ENCODE measurements around the gene NDUFC1.

DNA sequence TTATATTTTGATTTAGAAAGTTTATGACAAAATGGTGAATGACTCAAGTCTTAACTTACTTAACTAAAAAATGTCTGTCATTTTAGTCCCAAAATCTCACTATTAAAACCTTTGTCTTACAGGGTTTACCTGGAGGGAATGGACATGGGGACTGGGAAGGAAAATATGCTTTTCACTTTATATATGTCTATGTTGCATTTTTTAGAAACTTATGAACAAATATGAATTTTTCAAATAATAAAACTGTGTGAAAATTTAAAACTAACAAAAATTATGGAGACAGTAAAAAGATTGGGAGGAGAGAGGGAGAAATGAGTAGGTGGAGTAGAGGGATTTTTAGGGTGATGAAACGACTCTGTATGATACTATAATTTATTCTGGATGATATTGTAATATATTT lies 28.4 kb downstream of the NDUFC1 start:
- TF ChIP-seq, protein P1, sequence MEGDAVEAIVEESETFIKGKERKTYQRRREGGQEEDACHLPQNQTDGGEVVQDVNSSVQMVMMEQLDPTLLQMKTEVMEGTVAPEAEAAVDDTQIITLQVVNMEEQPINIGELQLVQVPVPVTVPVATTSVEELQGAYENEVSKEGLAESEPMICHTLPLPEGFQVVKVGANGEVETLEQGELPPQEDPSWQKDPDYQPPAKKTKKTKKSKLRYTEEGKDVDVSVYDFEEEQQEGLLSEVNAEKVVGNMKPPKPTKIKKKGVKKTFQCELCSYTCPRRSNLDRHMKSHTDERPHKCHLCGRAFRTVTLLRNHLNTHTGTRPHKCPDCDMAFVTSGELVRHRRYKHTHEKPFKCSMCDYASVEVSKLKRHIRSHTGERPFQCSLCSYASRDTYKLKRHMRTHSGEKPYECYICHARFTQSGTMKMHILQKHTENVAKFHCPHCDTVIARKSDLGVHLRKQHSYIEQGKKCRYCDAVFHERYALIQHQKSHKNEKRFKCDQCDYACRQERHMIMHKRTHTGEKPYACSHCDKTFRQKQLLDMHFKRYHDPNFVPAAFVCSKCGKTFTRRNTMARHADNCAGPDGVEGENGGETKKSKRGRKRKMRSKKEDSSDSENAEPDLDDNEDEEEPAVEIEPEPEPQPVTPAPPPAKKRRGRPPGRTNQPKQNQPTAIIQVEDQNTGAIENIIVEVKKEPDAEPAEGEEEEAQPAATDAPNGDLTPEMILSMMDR (IDR thresholded peaks at IDR 0.05; ENCODE audit: low read depth, low read length), result no peak
- no peak for TF ChIP-seq EZH2phosphoT487 (IDR thresholded peaks at IDR 0.05; ENCODE audit: low read depth)
